DMS153 treated with DMSO at 0.1 percent for 48 hours (cell line): ENCODE results near the gene TMBIM1.

Experiments used
- DNase-seq: peaks from one replicate; lab custom pipeline; 2025; ENCODE audit not compliant: unreplicated experiment; lab: John Stamatoyannopoulos, UW

TMBIM1 gene, protein sequence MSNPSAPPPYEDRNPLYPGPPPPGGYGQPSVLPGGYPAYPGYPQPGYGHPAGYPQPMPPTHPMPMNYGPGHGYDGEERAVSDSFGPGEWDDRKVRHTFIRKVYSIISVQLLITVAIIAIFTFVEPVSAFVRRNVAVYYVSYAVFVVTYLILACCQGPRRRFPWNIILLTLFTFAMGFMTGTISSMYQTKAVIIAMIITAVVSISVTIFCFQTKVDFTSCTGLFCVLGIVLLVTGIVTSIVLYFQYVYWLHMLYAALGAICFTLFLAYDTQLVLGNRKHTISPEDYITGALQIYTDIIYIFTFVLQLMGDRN

DNA sequence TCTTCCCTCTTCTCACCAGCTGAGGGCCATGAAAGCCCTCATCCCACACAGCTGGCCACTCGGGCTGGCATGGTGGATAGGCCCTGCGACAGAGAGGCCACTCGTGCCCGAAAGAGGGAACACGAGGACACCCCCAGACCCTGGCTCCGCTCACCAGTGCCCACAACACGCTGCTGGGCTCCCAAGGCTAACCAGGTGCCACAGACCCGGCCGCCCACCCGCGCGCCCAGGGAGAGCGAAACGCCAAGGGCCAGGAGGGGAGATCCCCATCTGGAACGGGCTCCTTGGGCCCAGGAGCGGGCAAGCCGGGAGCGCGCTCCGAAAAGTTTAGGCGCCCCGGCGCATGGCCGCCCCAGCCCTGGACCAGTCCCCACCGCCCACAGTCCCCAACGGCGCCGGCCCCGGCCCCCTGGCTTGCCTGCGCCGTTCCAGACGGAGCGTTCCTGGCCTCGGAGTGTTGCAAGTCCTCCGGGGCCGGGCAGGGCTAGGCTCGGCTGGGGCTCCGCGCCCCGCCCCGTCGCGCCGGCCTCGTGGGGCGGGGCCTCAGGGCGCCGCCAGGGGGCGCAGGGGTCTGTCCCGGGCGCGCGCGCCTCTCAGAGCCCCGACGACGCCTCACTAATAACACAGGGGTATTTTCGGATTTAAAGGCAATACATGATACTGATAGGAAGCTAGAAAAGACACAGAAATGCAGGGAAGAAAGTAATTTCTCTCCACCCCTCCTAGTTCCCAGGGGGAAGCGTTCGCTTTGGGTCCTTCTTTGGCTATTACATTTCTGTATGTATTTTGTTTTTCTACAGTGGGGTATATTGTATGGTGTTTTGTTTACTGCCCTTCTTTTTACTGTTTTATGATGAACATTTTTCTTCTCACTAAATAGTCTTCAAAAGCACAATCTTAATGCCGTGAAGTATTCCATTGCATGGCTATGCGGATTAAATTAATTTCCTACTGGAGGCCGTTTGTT lies at the start of gene TMBIM1:
TSS of gene TMBIM1 (minus strand) at position 456 of the 967 bp plus-strand sequence. CDS start 10,362 bp downstream, outside the sequence.
- DNase-seq = no peak

DNA sequence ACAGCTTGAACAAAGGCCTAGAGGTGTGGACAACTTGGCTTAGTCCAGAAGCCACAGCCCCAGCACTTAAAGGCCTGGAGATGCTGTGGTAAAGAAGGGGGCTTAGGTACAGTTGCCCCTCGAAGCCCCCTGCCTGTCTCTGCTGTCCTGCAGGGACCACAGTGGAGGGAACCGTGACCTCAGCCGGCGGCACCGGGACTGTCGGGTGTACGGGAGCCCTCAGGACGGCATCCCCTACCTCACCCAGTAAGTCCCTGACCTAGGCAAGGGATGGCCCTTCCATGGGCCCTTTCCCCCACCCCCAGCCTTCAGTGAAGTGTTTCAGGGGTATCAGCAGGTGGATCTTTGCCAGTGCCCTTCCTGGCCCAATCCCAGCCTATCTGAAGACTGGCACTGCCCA lies 49.1 kb upstream of the TMBIM1 start:
- DNase-seq = no peak

DNA sequence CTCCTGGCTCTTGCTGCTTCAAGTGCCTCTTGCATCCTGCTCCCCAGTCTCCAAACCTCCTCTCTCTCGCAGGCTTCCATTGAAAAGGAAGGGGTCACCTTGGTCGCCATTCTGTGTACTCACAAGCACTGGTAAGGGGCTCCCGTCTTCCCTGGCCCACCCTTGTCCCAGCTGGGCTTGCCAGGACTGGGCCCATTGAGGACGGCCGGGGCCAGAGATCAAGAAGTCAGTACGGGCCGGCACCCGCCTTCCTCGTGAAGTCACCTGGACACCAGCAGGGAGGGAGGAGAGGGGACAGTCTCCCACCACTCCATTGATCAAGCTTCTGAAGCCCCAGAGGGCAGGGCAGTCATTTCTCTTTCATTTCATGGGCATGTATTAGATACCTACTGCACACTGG lies 48.4 kb upstream of the TMBIM1 start:
- DNase-seq = no peak

DNA sequence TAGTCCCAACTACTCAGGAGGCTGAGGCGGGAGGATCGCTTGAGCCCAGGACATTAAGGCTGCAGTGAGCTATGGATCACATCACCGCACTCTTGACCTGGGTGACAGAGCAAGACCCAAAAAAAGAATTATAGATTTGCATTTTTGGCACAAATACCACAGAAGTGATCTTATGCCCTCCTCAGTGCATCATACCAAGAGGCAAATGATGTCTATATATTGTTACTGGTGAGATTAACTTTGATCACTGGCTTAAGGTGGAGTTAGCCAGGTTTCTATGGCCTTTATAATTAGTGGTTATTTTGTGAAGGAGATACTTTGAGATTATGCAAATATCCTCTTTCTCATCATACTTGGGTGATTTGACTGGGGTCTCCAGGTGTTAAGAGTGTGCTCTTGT lies 42.2 kb upstream of the TMBIM1 start:
- no peak for DNase-seq

DNA sequence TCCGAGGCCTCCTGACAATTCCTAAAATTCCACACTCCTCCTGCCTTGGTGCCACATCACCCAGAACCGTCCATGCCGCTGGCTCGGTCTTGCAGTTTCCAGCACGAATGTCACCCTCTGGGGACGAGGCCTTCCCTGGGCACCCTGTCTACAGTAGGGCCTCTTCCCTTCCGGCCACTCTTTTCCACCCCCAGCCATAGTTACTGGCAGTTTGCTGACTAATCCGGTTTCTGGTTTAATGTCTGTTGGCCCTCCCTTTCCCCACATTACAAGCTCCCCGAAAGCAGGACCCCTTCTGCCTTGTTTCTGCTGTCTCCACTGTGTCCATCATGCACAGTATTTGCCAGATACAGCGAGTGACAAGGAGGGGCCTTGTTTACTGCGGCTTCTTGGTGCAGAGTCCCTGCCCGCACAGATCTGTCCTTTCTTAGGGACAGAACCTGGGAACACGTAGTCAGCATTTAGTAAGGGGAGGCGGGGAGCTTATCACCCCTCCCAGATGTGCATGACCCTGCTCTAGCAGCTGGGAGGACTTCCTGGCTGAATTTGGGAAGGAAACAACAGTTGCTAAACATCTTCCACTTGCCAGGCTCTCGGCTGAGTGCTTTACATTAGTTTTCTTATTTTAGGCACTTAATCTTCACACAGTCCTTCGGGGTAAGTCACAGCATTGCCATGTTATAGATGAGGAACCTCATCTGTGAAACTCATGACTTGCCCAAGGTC lies 40.8 kb upstream of the TMBIM1 start:
- DNase-seq = no peak

DNA sequence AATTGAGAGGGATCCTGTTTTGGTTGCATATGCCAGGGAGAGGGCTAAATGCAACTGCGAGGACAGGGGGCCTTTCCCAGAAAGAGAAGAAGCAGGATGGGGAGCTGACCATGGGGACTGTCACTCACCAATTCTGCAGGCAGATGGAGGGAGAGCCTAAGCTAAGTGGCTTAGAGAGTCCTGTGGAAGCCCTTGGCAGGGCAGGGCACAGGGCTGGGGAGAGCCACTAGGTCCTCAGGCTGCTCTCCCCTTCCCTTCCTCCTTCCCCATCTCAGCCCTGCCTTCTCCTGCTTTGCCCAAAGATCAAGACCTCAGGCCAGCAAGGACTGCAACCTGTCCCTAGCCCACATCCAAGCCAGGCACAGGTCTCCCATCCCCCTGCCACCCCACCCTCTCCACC lies 40.0 kb upstream of the TMBIM1 start:
- DNase-seq = no peak

DNA sequence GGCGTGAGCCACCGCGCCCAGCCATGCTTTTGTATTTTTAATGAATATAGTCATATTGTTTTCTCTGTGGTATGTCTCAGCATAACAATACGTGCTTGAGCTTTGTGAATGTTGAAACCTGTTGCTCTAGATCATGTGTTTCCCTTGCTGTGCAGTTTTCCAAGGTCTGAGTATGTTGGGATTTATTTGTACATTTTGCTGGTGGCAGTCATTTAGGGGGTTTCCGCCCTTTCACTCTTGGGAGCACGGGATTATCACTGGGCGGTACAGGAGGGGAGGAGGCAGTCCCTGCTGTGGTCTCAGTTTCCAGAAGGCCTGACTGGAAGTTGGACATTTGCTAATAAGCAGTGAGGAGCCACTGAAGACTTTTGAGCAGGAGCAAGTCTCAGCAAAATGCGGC lies 39.4 kb upstream of the TMBIM1 start:
- no peak for DNase-seq

DNA sequence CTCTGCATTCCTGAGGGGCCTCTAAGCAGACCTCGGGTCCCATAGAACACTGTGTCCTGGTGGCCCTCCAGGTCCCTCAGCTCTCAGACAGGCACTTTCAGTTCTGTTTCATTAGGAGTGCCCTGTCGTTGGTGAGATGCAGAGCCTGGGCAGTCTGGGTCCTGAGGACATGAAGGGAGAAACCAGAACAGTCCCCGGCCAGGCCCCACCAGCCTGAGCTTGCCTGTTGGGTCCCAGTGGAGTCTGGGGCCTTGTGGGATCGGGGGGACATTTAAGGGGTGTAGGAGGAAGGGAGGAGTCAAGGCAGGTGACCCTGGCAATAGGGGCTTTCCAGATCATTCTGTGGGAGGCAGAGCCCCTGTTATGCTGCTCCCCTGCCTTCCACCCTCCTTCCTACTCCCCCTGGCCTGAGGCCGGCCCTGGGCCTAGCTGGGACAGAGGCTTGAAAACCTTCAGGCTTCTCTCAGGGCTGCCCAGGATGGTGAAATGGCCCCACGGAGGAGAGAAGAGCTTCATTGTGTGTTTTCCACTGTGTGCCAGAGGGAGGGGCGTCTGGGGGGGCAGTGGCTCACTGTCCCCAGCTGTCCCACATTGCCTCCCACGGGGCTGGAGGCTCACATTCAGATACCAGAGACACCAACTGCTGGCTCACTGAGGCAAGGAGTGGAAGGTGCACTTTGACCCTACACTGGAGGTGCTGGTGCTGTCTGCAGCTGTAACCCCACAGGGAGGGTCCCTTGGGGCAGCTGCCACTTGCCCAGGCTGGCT lies 37.7 kb upstream of the TMBIM1 start:
- DNase-seq = no peak

DNA sequence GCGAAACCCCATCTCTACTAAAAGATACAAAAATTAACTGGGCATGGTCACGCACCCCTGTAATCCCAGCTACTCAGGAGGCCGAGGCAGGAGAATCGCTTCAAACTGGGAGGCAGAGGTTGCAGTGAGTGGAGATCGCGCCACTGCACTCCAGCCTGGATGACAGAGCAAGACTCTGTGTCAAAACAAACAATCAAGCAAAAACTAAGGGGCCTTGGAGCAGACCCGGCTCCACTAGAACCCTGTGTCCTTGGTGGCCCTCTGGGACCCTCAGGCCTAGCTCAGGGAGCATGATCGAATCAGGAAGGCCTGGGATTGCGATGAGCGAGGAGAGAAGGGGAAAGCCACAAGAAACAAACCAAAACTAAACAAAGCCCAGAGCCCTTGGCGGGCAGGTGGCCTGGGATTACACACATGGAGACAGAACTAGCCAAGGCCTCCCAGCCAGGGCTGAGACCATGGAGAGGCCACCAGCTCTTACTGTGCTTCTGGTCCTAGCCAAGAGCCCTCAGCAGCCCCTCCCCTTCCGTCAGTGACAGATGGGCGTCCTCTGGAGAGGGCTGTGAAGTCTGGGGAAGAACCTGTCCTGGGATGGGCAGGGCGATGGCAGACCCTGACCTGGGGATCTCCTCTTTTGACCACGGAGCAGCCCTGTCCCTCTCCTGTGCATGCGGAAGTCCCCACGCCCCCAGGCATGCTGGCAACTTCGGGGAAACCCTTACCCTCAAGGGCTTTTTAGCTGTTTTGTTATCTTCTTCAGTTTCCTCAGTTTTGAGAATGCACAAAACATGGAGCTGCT lies 36.9 kb upstream of the TMBIM1 start:
- DNase-seq = no peak

DNA sequence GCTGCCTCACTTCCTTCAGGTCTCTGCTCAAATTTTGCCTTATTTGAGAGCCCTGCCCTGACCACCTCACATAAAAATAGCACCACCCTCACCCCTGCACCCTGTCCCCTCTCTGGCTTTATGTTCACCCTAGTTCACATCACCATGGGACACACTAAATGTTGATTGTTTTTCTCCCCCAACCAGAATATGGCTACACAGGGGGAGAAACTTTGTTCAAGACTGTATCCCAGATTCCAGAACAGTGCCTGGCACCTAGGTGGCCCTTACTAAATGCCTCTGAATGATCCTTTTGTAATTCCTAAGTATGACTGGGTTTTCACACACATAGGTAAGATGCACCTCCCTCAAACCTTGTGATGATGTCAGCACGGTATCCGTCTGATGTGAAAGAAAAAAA lies 36.0 kb upstream of the TMBIM1 start:
- no peak for DNase-seq

DNA sequence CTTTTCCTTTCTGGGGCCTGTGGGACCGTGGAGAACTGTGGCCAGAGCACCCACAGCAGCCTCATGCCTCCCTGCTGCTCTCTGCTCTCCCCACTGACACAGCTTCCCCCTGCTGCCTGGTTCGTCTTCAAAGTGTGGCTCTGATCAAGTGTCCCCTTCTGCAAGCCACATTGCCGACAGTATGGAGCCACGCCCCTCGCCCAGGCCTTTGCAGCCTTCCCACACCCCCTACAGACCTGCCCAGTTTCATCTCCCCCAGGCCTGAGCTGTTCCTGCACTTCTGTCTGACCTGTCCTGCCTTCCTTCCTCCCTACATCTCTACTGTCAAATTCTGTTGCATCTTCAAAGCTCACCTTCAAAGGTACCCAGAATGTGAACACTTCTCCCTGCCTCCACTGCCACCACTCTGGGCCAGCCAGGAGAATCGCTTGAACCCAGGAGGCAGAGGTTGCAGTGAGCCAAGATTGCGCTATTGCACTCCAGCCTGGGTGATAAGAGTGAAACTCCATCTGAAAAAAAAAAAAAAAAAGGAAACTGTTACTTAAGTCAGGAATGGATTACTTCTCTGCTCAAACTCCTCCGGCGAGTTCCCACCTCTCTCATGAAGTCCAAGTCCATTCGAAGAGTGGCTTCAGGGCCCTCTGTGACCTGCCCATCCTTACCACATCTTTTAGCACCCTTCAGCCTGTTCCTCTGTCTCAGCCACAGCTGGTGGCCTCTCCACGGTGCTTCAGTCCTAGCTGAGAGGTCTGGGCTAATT lies 35.3 kb upstream of the TMBIM1 start:
- no peak for DNase-seq

DNA sequence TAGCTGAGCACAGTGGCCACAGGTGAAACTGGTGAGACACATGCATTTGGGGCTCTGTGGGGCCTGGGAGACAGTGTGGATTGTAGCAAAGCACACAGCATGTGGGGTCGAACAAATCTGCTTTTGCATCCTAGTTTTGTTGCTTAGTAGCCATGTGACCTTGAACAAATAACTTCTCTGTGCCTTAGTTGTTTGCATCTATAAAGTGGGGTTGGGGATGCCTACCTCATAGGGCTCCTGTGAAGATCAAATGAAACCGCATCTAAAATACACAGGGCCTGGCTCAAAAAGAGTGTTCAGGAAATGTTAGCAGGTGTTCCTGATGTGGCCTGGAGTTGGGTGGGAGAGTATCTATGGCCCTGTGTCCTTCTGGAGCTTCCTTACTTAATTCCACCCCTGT lies 34.0 kb upstream of the TMBIM1 start:
- no peak for DNase-seq

DNA sequence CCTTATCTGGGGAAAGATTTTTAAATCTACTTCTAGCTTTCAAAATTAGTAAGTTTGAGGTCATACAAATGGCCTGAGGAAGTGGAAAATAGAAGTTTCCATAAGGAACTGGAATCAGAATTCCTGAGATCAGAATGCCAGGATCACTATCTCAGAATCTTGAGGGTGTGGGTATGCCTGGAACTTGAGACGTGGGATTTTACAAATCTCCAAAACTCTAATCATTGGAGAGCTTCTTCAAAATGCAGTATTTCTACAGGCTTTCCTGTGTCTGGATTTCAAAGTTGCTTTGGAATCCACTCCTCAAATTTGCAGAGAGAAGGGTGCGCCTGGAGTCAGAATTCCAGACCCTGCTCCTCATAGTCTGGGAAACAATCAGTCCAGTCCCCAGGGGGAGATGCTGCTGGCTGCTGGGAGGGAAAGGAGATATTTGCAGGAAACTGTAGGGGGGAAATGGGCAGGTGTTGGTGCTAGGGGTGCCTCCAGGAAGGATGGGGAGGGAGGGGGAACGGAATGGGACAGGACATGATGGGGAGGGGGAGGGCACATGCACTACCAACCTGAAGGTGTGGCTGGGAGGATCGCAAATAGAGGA lies 33.4 kb upstream of the TMBIM1 start:
- DNase-seq = no peak

DNA sequence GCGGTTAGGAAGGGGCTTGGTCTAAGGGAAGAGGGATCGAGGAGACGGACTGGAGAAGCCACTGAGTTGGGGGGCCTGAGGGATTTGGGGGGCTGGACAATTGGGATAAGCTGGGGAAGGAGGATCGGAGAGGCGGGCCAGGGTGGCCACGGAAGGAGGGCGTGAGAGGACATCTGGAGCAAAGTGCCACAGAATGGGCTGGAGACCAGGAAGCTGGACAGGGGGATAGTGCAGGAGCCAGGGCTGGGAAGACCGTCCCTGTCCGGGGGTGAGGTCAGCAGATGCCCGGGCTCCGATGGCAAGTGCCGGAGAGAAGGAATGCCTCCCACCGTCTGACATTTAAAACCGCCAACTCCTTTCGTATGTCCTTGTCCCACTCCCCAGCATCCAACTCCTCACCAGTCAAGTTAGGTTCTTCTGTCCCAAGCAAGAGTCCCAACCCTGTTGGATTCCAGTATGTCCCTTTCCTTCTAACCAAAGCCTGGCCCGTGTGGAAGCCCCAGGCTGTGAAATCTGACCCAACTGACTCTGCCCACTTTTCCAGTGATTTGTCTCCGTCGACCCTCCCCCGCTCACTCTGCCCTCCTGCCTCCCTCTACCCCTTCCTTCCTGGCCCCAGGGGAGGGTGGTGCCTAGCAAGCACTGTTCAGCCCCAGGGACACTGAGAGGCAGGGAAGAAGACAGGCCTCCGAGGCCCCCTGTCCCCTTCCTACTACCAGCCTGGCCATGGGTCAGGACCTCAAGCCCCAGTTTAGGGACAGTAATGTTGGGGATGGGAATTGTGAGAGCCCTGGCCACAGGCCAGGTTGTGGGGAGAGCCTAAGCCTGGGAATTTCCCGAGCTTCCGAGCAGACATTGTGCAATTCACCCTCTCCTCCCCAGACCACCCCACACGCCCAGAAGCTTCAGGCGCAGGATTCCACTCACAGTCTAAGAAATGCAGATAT lies 31.5 kb upstream of the TMBIM1 start:
- DNase-seq = no peak

DNA sequence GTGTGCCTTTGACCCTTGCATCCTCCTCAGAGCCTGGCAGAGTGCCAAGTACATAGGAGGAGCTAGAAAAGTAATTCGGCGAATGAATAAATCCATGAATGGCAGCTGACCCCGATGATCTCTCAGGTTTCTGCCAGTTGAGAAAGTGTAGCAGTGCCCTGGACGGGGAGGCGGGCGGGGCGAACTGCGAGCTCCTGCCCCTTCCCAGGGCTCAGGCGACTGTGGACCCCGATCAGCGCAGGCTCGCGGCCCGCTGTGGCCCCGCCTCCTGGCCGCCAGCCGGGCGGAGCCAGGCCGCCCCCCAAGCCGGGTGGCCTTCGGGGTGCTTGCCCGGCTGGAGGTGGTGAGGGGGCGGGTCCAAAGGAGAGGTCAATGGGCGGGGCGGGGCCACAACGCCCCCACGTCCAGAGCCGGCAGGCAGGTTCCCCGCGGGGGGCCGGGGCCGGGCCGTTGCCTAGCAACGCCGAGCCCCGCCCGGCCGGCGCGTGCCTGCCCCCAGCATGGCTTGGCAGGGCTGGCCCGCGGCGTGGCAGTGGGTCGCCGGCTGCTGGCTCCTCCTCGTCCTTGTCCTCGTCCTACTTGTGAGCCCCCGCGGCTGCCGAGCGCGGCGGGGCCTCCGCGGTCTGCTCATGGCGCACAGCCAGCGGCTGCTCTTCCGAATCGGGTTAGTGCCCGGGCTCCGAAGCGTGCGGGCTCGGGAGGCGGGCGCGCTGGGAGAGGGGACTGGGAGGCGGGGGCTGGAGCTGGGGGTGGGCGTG lies 30.6 kb upstream of the TMBIM1 start:
- DNase-seq = peak; percentile 20

DNA sequence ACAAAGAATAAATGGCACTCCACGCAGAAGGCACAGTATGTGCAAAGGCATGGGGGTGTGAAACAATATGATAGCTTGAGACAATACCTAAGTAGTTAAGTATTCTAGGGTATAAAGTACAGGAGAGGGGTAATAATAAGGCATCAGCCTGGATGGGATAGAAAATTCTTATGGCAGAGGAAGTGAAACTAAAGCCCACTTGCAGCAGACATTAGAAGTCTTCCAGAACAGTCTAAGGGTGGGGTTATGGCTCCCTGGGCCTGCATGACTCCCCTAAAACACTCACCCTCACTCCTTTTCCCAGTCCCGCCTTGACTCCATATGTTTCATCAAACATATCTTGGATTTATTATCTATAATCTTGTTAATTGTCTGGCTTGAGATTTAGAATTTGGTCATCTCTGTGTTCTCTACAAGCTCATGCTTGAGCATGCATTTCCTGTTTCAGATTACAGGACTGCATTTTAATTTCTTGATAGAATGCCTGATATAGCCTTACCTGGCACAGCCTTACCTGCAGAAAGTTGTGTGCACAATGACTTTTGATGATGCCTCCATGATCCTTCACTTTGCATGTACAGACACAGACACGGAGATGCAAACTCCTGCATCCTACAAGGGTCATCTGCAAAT lies 28.5 kb upstream of the TMBIM1 start:
- no peak for DNase-seq
